ENCODE results near the gene SH3GL1. TPM values are rescaled to one million over a fixed set of nuclear protein-coding genes. Genes with fewer than 3 reads are reported as not detected.
A peak's percentile ranks its signal among the peaks of the same experiment; 100 is the strongest.

The SH3GL1 gene
- total RNA-seq: 33.8 and 43.7 TPM in 2 replicates

GRCh38 chr19:4400135-4400936, at the start of gene SH3GL1:
Gene SH3GL1, minus strand, starts transcription at chr19:4400547. Its CDS starts 179 bp downstream, at chr19:4400368.
- peak; percentile 58 for TF ChIP-seq CTCF (IDR thresholded peaks at IDR 0.05)
- ChIA-PET POLR2A (interaction anchor here (0.5 to 2.9 kb wide), 11 partner anchors 13 to 1263 kb away, joined by 3 to 20 read pairs (median 4); partner anchors contain the start of genes MPND and YJU2), CTCF (interaction anchor here (1.0 to 1.8 kb wide), 8 partner anchors 10 to 133 kb away, joined by 3 to 31 read pairs (median 6); no protein-coding TSS in a partner anchor)
- intact Hi-C loops (cut with micrococcal nuclease): loop anchor here (1.0 to 10.0 kb wide), 9 partner anchors 21 to 893 kb away; partner anchors contain the start of genes APBA3, EEF2, FZR1 and MRPL54
- Mint-ChIP-seq H3K36me3 (ENCODE audit: low read depth) (peaks cover 21% of the 10 kb centered on the region), H3K27ac (peak within 1 kb of the TSS; percentile 91), H3K4me1 (peaks cover 59% of the 10 kb centered on the region), H3K9me3 (no peaks in the 10 kb centered on the region), H3K27me3 (no peaks in the 10 kb centered on the region), H3K4me3 (peak within 1 kb of the TSS; percentile 88)
- DNase-seq: peak; percentile 95
- peak; percentile 65 for ATAC-seq (ENCODE audit: low read depth)

GRCh38 chr19:4449639-4450028, 49.3 kb upstream of the SH3GL1 start:
- H3K36me3 Mint-ChIP-seq (ENCODE audit: low read depth): peaks cover 75% of the 10 kb centered on the region
- ATAC-seq (ENCODE audit: low read depth) (no peak), DNase-seq (no peak)
- no peaks in the 10 kb centered on the region for H3K9me3 Mint-ChIP-seq
- no peak for TF ChIP-seq CTCF (IDR thresholded peaks at IDR 0.05)
- no peak overlapping the region for H3K4me3 Mint-ChIP-seq
- H3K27me3 Mint-ChIP-seq: no peaks in the 10 kb centered on the region
- POLR2A ChIA-PET: no interaction called here
- intact Hi-C loops (cut with micrococcal nuclease): loop anchor here (10.0 kb wide), 1 partner anchor 945 kb away; the partner anchor contains the start of genes DOHH and FZR1
- CTCF ChIA-PET: no interaction called here
- H3K4me1 Mint-ChIP-seq: no peaks in the 10 kb centered on the region
- no peak overlapping the region for H3K27ac Mint-ChIP-seq

- Mint-ChIP-seq H3K4me1 (no peaks in the 10 kb centered on the region), H3K27ac (no peak overlapping the region), H3K36me3 (ENCODE audit: low read depth) (peaks cover 74% of the 10 kb centered on the region), H3K4me3 (no peak overlapping the region), H3K9me3 (no peaks in the 10 kb centered on the region), H3K27me3 (no peaks in the 10 kb centered on the region)
- ChIA-PET POLR2A (no interaction called here), CTCF (no interaction called here)
- ATAC-seq (ENCODE audit: low read depth) (no peak), DNase-seq (no peak)
- TF ChIP-seq CTCF (IDR thresholded peaks at IDR 0.05): no peak
- intact Hi-C loops (cut with micrococcal nuclease): no loop called here
Measured at GRCh38 chr19:4449022-4449638, 48.8 kb upstream of the SH3GL1 start.

GRCh38 chr19:4448147-4448985, 48.0 kb upstream of the SH3GL1 start:
- TF ChIP-seq CTCF (IDR thresholded peaks at IDR 0.05): no peak
- Mint-ChIP-seq H3K4me1 (peaks cover under 1% of the 10 kb centered on the region), H3K36me3 (ENCODE audit: low read depth) (peaks cover 72% of the 10 kb centered on the region), H3K27ac (no peak overlapping the region), H3K4me3 (no peak overlapping the region), H3K9me3 (no peaks in the 10 kb centered on the region), H3K27me3 (no peaks in the 10 kb centered on the region)
- ChIA-PET POLR2A (no interaction called here), CTCF (no interaction called here)
- no peak for DNase-seq
- no peak for ATAC-seq (ENCODE audit: low read depth)
- intact Hi-C loops (cut with micrococcal nuclease): no loop called here
